ENCODE data around the gene SCAF11. TPM values are rescaled to one million over a fixed set of nuclear protein-coding genes. Genes with fewer than 3 reads are reported as not detected.

SCAF11 gene
- total and polyA plus RNA-seq, 10 of the 15 experiments (the other 5 are each of a cell fraction or from before 2014, with no cell fraction given) = 42.0 to 153 (median 100) TPM

GRCh38 chr12:46020768-46021167, 30.4 kb upstream of the SCAF11 start:
- in situ Hi-C loops (cut with MboI) = no loop called here

More at GRCh38 chr12:46020768-46021167, 30.4 kb upstream of the SCAF11 start:
- Histone ChIP-seq H3K27me3 (replicated peaks in 1 of 2; ENCODE audit: control insufficient read depth in 2 of 2, insufficient read depth in 2 of 2, low read length in 1 of 2) (no peaks in the 10 kb centered on the region), H4K20me1 (ENCODE audit: control insufficient read depth, insufficient read depth) (no peaks in the 10 kb centered on the region), H3K9me3 (replicated peaks; ENCODE audit: control insufficient read depth, insufficient read depth, low read length) (no peaks in the 10 kb centered on the region; the same call in 2 of the 3 replicates), H3K4me1 (ENCODE audit: control insufficient read depth, insufficient read depth, low read length) (no peaks in the 10 kb centered on the region), H3K27ac (ENCODE audit: control insufficient read depth, insufficient read depth) (no peak overlapping the region), H3K79me2 (ENCODE audit: control insufficient read depth, insufficient read depth, low read length) (no peaks in the 10 kb centered on the region), H3K36me3 (ENCODE audit: control insufficient read depth in 2 of 2, insufficient read depth in 2 of 2, low read length in 1 of 2) (no peaks in the 10 kb centered on the region), H3K4me2 (ENCODE audit: control insufficient read depth, insufficient read depth) (no peak overlapping the region), H3K9ac (ENCODE audit: control insufficient read depth, insufficient read depth, low read length) (no peak overlapping the region), H2AFZ (ENCODE audit: control insufficient read depth, low read depth, low read length) (no peak overlapping the region), H3K4me3 (no peak overlapping the region)
- intact Hi-C loops (cut with micrococcal nuclease; ENCODE audit: unreplicated experiment) = no loop called here
- no peak for TF ChIP-seq YY1 (IDR thresholded peaks at IDR 0.05; ENCODE audit: low read depth, low read length)
- TF ChIP-seq HCFC1 (IDR thresholded peaks at IDR 0.05; ENCODE audit: low read length) = no peak
- TF ChIP-seq CTCF (IDR thresholded peaks at IDR 0.05 in 2 of 3, conservative IDR thresholded peaks at IDR 0.05 in 1 of 3; ENCODE audit: control insufficient read depth in 2 of 3, extremely low read depth in 1 of 3, insufficient read depth in 1 of 3, low read depth in 3 of 3, low read length in 3 of 3) = no peak
- no peak for TF ChIP-seq MYC (IDR thresholded peaks at IDR 0.05; ENCODE audit: insufficient read depth, insufficient read length, insufficient replicate concordance, low read length, severe bottlenecking)
- no peak for TF ChIP-seq MYB (IDR thresholded peaks at IDR 0.05; ENCODE audit: borderline replicate concordance, low read depth, low read length)
- no peak for TF ChIP-seq EP300 (IDR thresholded peaks at IDR 0.05; ENCODE audit: borderline replicate concordance in 1 of 2, control insufficient read depth in 1 of 2, low read depth in 2 of 2, low read length in 2 of 2)
- TF ChIP-seq, protein P1, sequence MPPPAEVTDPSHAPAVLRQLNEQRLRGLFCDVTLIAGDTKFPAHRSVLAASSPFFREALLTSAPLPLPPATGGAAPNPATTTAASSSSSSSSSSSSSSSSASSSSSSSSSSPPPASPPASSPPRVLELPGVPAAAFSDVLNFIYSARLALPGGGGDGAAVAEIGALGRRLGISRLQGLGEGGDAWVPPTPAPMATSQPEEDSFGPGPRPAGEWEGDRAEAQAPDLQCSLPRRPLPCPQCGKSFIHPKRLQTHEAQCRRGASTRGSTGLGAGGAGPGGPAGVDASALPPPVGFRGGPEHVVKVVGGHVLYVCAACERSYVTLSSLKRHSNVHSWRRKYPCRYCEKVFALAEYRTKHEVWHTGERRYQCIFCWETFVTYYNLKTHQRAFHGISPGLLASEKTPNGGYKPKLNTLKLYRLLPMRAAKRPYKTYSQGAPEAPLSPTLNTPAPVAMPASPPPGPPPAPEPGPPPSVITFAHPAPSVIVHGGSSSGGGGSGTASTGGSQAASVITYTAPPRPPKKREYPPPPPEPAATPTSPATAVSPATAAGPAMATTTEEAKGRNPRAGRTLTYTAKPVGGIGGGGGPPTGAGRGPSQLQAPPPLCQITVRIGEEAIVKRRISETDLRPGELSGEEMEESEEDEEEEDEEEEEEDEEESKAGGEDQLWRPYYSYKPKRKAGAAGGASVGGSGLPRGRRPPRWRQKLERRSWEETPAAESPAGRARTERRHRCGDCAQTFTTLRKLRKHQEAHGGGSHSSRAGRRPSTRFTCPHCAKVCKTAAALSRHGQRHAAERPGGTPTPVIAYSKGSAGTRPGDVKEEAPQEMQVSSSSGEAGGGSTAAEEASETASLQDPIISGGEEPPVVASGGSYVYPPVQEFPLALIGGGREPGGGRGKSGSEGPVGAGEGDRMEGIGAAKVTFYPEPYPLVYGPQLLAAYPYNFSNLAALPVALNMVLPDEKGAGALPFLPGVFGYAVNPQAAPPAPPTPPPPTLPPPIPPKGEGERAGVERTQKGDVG (CRISPR knock-in tag; IDR thresholded peaks at IDR 0.05) = no peak
- TF ChIP-seq, protein P2, sequence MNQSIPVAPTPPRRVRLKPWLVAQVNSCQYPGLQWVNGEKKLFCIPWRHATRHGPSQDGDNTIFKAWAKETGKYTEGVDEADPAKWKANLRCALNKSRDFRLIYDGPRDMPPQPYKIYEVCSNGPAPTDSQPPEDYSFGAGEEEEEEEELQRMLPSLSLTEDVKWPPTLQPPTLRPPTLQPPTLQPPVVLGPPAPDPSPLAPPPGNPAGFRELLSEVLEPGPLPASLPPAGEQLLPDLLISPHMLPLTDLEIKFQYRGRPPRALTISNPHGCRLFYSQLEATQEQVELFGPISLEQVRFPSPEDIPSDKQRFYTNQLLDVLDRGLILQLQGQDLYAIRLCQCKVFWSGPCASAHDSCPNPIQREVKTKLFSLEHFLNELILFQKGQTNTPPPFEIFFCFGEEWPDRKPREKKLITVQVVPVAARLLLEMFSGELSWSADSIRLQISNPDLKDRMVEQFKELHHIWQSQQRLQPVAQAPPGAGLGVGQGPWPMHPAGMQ (IDR thresholded peaks at IDR 0.05; ENCODE audit: borderline replicate concordance) = no peak
- TF ChIP-seq JUNB (IDR thresholded peaks at IDR 0.05) = no peak
- TF ChIP-seq SRF (IDR thresholded peaks at IDR 0.05; ENCODE audit: low read depth in 2 of 2, low read length in 2 of 2) = no peak
- TF ChIP-seq, protein P3, sequence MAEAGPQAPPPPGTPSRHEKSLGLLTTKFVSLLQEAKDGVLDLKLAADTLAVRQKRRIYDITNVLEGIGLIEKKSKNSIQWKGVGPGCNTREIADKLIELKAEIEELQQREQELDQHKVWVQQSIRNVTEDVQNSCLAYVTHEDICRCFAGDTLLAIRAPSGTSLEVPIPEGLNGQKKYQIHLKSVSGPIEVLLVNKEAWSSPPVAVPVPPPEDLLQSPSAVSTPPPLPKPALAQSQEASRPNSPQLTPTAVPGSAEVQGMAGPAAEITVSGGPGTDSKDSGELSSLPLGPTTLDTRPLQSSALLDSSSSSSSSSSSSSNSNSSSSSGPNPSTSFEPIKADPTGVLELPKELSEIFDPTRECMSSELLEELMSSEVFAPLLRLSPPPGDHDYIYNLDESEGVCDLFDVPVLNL (IDR thresholded peaks at IDR 0.05; ENCODE audit: low read depth, low read length) = no peak
- no peak for TF ChIP-seq BHLHE40 (IDR thresholded peaks at IDR 0.05; ENCODE audit: borderline replicate concordance in 1 of 2, low read depth in 2 of 2, low read length in 1 of 2)
- TF ChIP-seq IKZF1 (conservative IDR thresholded peaks at IDR 0.05) = no peak
- TF ChIP-seq KAT2A (conservative IDR thresholded peaks at IDR 0.05; ENCODE audit: control insufficient read depth, low read depth, low read length) = no peak
- TF ChIP-seq, protein P4, sequence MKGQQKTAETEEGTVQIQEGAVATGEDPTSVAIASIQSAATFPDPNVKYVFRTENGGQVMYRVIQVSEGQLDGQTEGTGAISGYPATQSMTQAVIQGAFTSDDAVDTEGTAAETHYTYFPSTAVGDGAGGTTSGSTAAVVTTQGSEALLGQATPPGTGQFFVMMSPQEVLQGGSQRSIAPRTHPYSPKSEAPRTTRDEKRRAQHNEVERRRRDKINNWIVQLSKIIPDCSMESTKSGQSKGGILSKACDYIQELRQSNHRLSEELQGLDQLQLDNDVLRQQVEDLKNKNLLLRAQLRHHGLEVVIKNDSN (IDR thresholded peaks at IDR 0.05; ENCODE audit: borderline replicate concordance, extremely low read length, insufficient read depth, low read depth, low read length) = no peak
- CTCF ChIA-PET = interaction anchor here (1.0 to 2.7 kb wide), 2 partner anchors 15 to 104 kb away, joined by 3 to 6 read pairs; no protein-coding TSS in a partner anchor
- SMC1A ChIA-PET (ENCODE audit: uncharacterized antibody, unreplicated experiment) = no interaction called here
- RAD21 ChIA-PET (ENCODE audit: unreplicated experiment) = no interaction called here
- DNase-seq (ENCODE audit: low read depth, low spot score) = no peak
- POLR2A ChIA-PET = no interaction called here
- BruUV-seq (replicated peaks) = no TSS peak
- ATAC-seq = no peak
- no peak for FAIRE-seq
